ENCODE results near the gene CCR7.

The CCR7 gene

GRCh38 chr17:40538019-40538935 lies 27.0 kb downstream of the CCR7 start:
- H3K4me1 ChIP-seq: peaks cover 10 to 77% (median 68%) of the 10 kb centered on the region in 4 donors
- H3K4me3 ChIP-seq: no peak overlapping the region
- DNase-seq: peak in 1 of 2 donors; percentile 90
- H3K36me3 ChIP-seq: no peaks in the 10 kb centered on the region
- no peaks in the 10 kb centered on the region for H3K27me3 ChIP-seq
- H3K9me3 ChIP-seq: no peaks in the 10 kb centered on the region
- H3K27ac ChIP-seq: peak overlapping the region; percentile 88 to 91
- no peak for TF ChIP-seq CTCF (IDR thresholded peaks at IDR 0.05)
- intact Hi-C loops (cut with DNase I; ENCODE audit: low total_unique reads): loop anchor here (10.0 kb wide), 1 partner anchor 183 kb away; no protein-coding TSS in a partner anchor

- H3K27ac ChIP-seq: peak overlapping the region; percentile 88 to 91
- TF ChIP-seq CTCF (IDR thresholded peaks at IDR 0.05): no peak
- intact Hi-C loops (cut with DNase I; ENCODE audit: low total_unique reads): loop anchor here (10.0 kb wide), 1 partner anchor 182 kb away; no protein-coding TSS in a partner anchor
- H3K9me3 ChIP-seq: no peaks in the 10 kb centered on the region
- peaks cover 4 to 66% (median 57%) of the 10 kb centered on the region in 4 donors for H3K4me1 ChIP-seq
- no peak overlapping the region for H3K4me3 ChIP-seq
- no peaks in the 10 kb centered on the region for H3K36me3 ChIP-seq
- peak; percentile 57 to 79 for DNase-seq
- H3K27me3 ChIP-seq: no peaks in the 10 kb centered on the region
Observed at GRCh38 chr17:40536295-40537171, 28.7 kb downstream of the CCR7 start.

GRCh38 chr17:40535924-40536294 lies 29.4 kb downstream of the CCR7 start:
- TF ChIP-seq CTCF (IDR thresholded peaks at IDR 0.05): no peak
- no peaks in the 10 kb centered on the region for H3K27me3 ChIP-seq
- no peak for DNase-seq
- H3K27ac ChIP-seq: peak overlapping the region; percentile 88 to 91
- H3K4me3 ChIP-seq: no peak overlapping the region
- peaks cover 4 to 70% (median 53%) of the 10 kb centered on the region in 4 donors for H3K4me1 ChIP-seq
- no peaks in the 10 kb centered on the region for H3K9me3 ChIP-seq
- no peaks in the 10 kb centered on the region for H3K36me3 ChIP-seq
- intact Hi-C loops (cut with DNase I; ENCODE audit: low total_unique reads): loop anchor here (10.0 kb wide), 1 partner anchor 181 kb away; no protein-coding TSS in a partner anchor

- Histone ChIP-seq H3K4me3 (no peak overlapping the region), H3K27ac (peak overlapping the region; percentile 88 to 91), H3K27me3 (no peaks in the 10 kb centered on the region), H3K36me3 (no peaks in the 10 kb centered on the region), H3K9me3 (no peaks in the 10 kb centered on the region), H3K4me1 (peaks cover 4 to 71% (median 55%) of the 10 kb centered on the region in 4 donors)
- intact Hi-C loops (cut with DNase I; ENCODE audit: low total_unique reads): loop anchor here (10.0 kb wide), 1 partner anchor 181 kb away; no protein-coding TSS in a partner anchor
- TF ChIP-seq CTCF (IDR thresholded peaks at IDR 0.05): no peak
- no peak for DNase-seq
Observed at GRCh38 chr17:40535438-40535837, 29.8 kb downstream of the CCR7 start.

- H3K27ac ChIP-seq: peak overlapping the region in 1 of 2 donors; percentile 88
- no peaks in the 10 kb centered on the region for H3K9me3 ChIP-seq
- H3K36me3 ChIP-seq: no peaks in the 10 kb centered on the region
- no peak for TF ChIP-seq CTCF (IDR thresholded peaks at IDR 0.05)
- no peak for DNase-seq
- H3K27me3 ChIP-seq: no peaks in the 10 kb centered on the region
- peaks cover 4 to 64% (median 51%) of the 10 kb centered on the region in 4 donors for H3K4me1 ChIP-seq
- intact Hi-C loops (cut with DNase I; ENCODE audit: low total_unique reads): loop anchor here (5.0 to 10.0 kb wide), 3 partner anchors 57 to 180 kb away; partner anchors contain the start of gene IGFBP4
- H3K4me3 ChIP-seq: no peak overlapping the region
Observed at GRCh38 chr17:40534371-40535189, 30.7 kb downstream of the CCR7 start.
